ENCODE data around the gene DYNC1I1. TPM values are rescaled to one million over a fixed set of nuclear protein-coding genes. Genes with fewer than 3 reads are reported as not detected.

The DYNC1I1 gene
- total and polyA plus RNA-seq, 2 experiments from 2014 or later, result 1.4 to 4.1 TPM

GRCh38 chr7:96016056-96016586 lies 243.8 kb downstream of the DYNC1I1 start:
- no peak for ATAC-seq
- peaks cover 10% of the 10 kb centered on the region for H3K4me1 Mint-ChIP-seq
- H3K79me2 ChIP-seq (replicated peaks; ENCODE audit: insufficient read depth), result no peaks in the 10 kb centered on the region

More at GRCh38 chr7:96016056-96016586, 243.8 kb downstream of the DYNC1I1 start:
- H3K4me2 ChIP-seq, result no peak overlapping the region
- Mint-ChIP-seq H3K9me3 (no peaks in the 10 kb centered on the region), H3K27me3 (ENCODE audit: insufficient read depth, low read depth, poor library complexity) (no peaks in the 10 kb centered on the region), H3K4me3 (no peak overlapping the region), H3K27ac (no peak overlapping the region), H3K36me3 (ENCODE audit: low read depth) (no peaks in the 10 kb centered on the region)
- H3F3A ChIP-seq (replicated peaks; ENCODE audit: low read depth), result no peaks in the 10 kb centered on the region
- no peak overlapping the region for H3K4me3 ChIP-seq
- H3K27me3 ChIP-seq (ENCODE audit: insufficient read depth), result no peaks in the 10 kb centered on the region
- peaks cover 4% of the 10 kb centered on the region; the same call in 1 of the 2 replicates for H3K4me1 ChIP-seq (ENCODE audit: insufficient read depth)
- no peaks in the 10 kb centered on the region for H3K36me3 ChIP-seq (ENCODE audit: insufficient read depth)
- TF ChIP-seq EZH2 (IDR thresholded peaks at IDR 0.05; ENCODE audit: low read depth, unreplicated experiment), result no peak
- TF ChIP-seq, protein P1, sequence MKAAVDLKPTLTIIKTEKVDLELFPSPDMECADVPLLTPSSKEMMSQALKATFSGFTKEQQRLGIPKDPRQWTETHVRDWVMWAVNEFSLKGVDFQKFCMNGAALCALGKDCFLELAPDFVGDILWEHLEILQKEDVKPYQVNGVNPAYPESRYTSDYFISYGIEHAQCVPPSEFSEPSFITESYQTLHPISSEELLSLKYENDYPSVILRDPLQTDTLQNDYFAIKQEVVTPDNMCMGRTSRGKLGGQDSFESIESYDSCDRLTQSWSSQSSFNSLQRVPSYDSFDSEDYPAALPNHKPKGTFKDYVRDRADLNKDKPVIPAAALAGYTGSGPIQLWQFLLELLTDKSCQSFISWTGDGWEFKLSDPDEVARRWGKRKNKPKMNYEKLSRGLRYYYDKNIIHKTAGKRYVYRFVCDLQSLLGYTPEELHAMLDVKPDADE (IDR thresholded peaks at IDR 0.05), result no peak
- no peak for TF ChIP-seq POLR2AphosphoS5 (IDR thresholded peaks at IDR 0.05; ENCODE audit: low read depth)
- TF ChIP-seq, protein P2, sequence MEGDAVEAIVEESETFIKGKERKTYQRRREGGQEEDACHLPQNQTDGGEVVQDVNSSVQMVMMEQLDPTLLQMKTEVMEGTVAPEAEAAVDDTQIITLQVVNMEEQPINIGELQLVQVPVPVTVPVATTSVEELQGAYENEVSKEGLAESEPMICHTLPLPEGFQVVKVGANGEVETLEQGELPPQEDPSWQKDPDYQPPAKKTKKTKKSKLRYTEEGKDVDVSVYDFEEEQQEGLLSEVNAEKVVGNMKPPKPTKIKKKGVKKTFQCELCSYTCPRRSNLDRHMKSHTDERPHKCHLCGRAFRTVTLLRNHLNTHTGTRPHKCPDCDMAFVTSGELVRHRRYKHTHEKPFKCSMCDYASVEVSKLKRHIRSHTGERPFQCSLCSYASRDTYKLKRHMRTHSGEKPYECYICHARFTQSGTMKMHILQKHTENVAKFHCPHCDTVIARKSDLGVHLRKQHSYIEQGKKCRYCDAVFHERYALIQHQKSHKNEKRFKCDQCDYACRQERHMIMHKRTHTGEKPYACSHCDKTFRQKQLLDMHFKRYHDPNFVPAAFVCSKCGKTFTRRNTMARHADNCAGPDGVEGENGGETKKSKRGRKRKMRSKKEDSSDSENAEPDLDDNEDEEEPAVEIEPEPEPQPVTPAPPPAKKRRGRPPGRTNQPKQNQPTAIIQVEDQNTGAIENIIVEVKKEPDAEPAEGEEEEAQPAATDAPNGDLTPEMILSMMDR (conservative IDR thresholded peaks at IDR 0.05; ENCODE audit: low read depth in 2 of 2), result no peak
- no peak for TF ChIP-seq JUNB (IDR thresholded peaks at IDR 0.05; ENCODE audit: unreplicated experiment)
- TF ChIP-seq REST (IDR thresholded peaks at IDR 0.05; ENCODE audit: unreplicated experiment), result no peak
- no peak for TF ChIP-seq ZNF331 (CRISPR knock-in tag; IDR thresholded peaks at IDR 0.05; ENCODE audit: low read depth)
- no peak for TF ChIP-seq ZNF114 (CRISPR knock-in tag; IDR thresholded peaks at IDR 0.05)
- no peak for TF ChIP-seq STAT1 (IDR thresholded peaks at IDR 0.05; ENCODE audit: unreplicated experiment)
- no peak for TF ChIP-seq CREB1 (CRISPR knock-in tag; IDR thresholded peaks at IDR 0.05; ENCODE audit: low read depth)
- TF ChIP-seq ZNF462 (CRISPR knock-in tag; IDR thresholded peaks at IDR 0.05), result no peak
- TF ChIP-seq NANOG (IDR thresholded peaks at IDR 0.05; ENCODE audit: borderline replicate concordance), result no peak
- no peak for TF ChIP-seq EZH2phosphoT487 (IDR thresholded peaks at IDR 0.05; ENCODE audit: unreplicated experiment)
- peaks cover 4% of the 10 kb centered on the region; the same call in 1 of the 2 replicates for H3K9me2 ChIP-seq (ENCODE audit: insufficient read depth)
- H2AFZ ChIP-seq, result no peak overlapping the region
- DNase-seq (ENCODE audit: low spot score), result no peak
- H3K27ac ChIP-seq (ENCODE audit: low read depth), result no peak overlapping the region
- no peaks in the 10 kb centered on the region for H4K20me1 ChIP-seq (replicated peaks; ENCODE audit: insufficient read depth)

Measured in GM23338 (cell line).